OCI-LY3 (cell line): ENCODE results near the gene ARID5A.

Experiments
- H2AFZ ChIP-seq: fragments of 200-600, 300-600 bp; shearing (Covaris generic); 2 replicates; pipeline ENCODE4 v1.6.0; 2014; ENCODE audit warnings: antibody characterized with exemption, low read depth, low read length
- H3K27ac ChIP-seq: fragments of 200-600, 300-600 bp; sonication (generic); 2 replicates; pipeline ENCODE4 v1.5.1; 2014; ENCODE audit warnings: mild to moderate bottlenecking, low read length, moderate library complexity, mixed read lengths
- H3K27me3 ChIP-seq: fragments of 200-600, 300-600 bp; sonication (generic); 2 replicates; pipeline ENCODE4 v1.6.1; 2014; ENCODE audit warnings: low read depth, low read length, mixed read lengths
- H3K36me3 ChIP-seq: fragments of 200-600, 300-600 bp; sonication (generic); replicated peaks from 2 replicates; pipeline ENCODE3; 2014; ENCODE audit warnings: low read depth, low read length, mixed read lengths
- H3K4me1 ChIP-seq: fragments of 300-600, 200-600 bp; sonication (generic); 2 replicates; pipeline ENCODE4 v1.6.1; 2014; ENCODE audit warnings: low read length, mixed read lengths
- H3K4me2 ChIP-seq: fragments of 200-600, 300-600 bp; sonication (generic); 2 replicates; pipeline ENCODE4 v1.6.1; 2014; ENCODE audit warnings: low read length, mixed read lengths
- H3K4me3 ChIP-seq: fragments of 300-600, 200-600 bp; sonication (generic); 2 replicates; pipeline ENCODE4 v1.5.1; 2014; ENCODE audit warnings: antibody characterized with exemption, mild to moderate bottlenecking, low read length, moderate library complexity
- H3K79me2 ChIP-seq: fragments of 300-600, 200-600 bp; shearing (Covaris generic); 2 replicates; pipeline ENCODE4 v1.6.1; 2014; ENCODE audit warnings: mild to moderate bottlenecking, low read length, mixed read lengths
- H3K9ac ChIP-seq: fragments of 300-600, 200-600 bp; shearing (Covaris generic); 2 replicates; pipeline ENCODE4 v1.6.0; 2014; ENCODE audit warnings: mild to moderate bottlenecking, low read length, moderate library complexity
- H3K9me3 ChIP-seq: fragments of 200-600, 300-600 bp; shearing (Covaris generic); 2 replicates; pipeline ENCODE4 v1.6.1; 2014; ENCODE audit warnings: low read length, mixed read lengths; ENCODE audit not compliant: insufficient read depth
- H4K20me1 ChIP-seq: fragments of 200-600, 300-600 bp; sonication (generic); 2 replicates; pipeline ENCODE4 v1.6.1; 2016; ENCODE audit warnings: low read length, mixed read lengths; ENCODE audit not compliant: insufficient read depth
- EZH2phosphoT487 ChIP-seq: fragments of 200-600 bp; shearing (Covaris generic); IDR thresholded peaks from 2 replicates; pipeline ENCODE4 v1.6.1; 2018; ENCODE audit warnings: antibody characterized with exemption, mixed run types, low read depth
- TF ChIP-seq, protein P1 (sequence below): fragments of 200-600, 300-600 bp; sonication (generic); IDR thresholded peaks from 2 replicates; pipeline ENCODE4 v1.5.1; 2014; ENCODE audit warnings: antibody characterized with exemption, low read length, low read depth

The ARID5A gene

DNA sequence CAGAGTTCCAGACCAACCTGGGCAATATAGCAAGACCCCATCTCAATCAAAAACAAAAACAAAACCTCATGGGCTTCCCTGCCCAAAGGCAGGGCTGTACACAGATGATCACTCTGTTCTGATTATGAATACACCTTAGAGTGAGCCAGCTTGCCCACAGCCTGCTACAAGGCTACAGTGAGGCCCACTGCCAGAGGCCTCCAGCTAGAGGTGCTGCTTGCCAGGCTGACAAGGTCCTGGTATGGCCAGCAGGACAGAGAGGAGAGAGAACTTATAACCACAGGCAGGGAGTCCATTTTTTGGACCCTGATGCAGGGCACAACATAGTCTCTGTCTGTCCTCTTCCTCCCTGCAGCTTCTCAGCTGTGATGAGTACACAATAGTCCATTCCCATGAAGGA, 60.0 kb downstream of the ARID5A start:
- H3K4me2 ChIP-seq, result no peak overlapping the region
- H2AFZ ChIP-seq, result no peak overlapping the region
- no peaks in the 10 kb centered on the region for H3K27me3 ChIP-seq
- H3K27ac ChIP-seq, result no peak overlapping the region
- no peak for TF ChIP-seq EZH2phosphoT487
- TF ChIP-seq, protein P1, sequence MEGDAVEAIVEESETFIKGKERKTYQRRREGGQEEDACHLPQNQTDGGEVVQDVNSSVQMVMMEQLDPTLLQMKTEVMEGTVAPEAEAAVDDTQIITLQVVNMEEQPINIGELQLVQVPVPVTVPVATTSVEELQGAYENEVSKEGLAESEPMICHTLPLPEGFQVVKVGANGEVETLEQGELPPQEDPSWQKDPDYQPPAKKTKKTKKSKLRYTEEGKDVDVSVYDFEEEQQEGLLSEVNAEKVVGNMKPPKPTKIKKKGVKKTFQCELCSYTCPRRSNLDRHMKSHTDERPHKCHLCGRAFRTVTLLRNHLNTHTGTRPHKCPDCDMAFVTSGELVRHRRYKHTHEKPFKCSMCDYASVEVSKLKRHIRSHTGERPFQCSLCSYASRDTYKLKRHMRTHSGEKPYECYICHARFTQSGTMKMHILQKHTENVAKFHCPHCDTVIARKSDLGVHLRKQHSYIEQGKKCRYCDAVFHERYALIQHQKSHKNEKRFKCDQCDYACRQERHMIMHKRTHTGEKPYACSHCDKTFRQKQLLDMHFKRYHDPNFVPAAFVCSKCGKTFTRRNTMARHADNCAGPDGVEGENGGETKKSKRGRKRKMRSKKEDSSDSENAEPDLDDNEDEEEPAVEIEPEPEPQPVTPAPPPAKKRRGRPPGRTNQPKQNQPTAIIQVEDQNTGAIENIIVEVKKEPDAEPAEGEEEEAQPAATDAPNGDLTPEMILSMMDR, result no peak
- no peak overlapping the region for H3K9ac ChIP-seq
- H4K20me1 ChIP-seq, result no peaks in the 10 kb centered on the region
- peaks cover 55% of the 10 kb centered on the region for H3K36me3 ChIP-seq
- H3K4me3 ChIP-seq, result no peak overlapping the region
- H3K9me3 ChIP-seq, result no peaks in the 10 kb centered on the region
- no peaks in the 10 kb centered on the region for H3K4me1 ChIP-seq
- no peaks in the 10 kb centered on the region for H3K79me2 ChIP-seq

DNA sequence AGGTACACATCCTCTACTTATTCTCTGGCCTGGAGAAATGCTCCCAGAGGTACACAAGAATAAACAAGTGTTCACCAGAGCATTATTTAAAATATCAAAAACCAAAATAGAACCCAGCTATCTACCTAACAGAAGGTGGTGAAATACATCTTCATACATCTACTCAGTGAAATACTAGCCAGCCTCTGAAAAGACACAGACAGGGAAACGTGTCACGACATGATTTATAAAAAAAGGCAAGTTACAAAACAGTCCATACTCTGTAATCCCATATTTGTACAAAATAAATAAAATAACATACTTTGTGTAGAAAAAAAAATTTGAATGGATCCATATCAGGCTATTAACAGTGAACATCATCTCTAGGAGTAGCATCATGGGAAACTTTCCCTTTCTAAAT, 63.4 kb downstream of the ARID5A start:
- Histone ChIP-seq H3K27ac (no peak overlapping the region), H2AFZ (no peak overlapping the region), H3K27me3 (no peaks in the 10 kb centered on the region), H3K36me3 (peaks cover 60% of the 10 kb centered on the region), H3K4me2 (no peak overlapping the region), H3K4me1 (no peaks in the 10 kb centered on the region), H3K9me3 (no peaks in the 10 kb centered on the region), H3K9ac (no peak overlapping the region), H3K79me2 (no peaks in the 10 kb centered on the region), H3K4me3 (no peak overlapping the region), H4K20me1 (no peaks in the 10 kb centered on the region; the same call in 1 of the 2 replicates)
- TF ChIP-seq EZH2phosphoT487, result no peak
- TF ChIP-seq, protein P1, result no peak

DNA sequence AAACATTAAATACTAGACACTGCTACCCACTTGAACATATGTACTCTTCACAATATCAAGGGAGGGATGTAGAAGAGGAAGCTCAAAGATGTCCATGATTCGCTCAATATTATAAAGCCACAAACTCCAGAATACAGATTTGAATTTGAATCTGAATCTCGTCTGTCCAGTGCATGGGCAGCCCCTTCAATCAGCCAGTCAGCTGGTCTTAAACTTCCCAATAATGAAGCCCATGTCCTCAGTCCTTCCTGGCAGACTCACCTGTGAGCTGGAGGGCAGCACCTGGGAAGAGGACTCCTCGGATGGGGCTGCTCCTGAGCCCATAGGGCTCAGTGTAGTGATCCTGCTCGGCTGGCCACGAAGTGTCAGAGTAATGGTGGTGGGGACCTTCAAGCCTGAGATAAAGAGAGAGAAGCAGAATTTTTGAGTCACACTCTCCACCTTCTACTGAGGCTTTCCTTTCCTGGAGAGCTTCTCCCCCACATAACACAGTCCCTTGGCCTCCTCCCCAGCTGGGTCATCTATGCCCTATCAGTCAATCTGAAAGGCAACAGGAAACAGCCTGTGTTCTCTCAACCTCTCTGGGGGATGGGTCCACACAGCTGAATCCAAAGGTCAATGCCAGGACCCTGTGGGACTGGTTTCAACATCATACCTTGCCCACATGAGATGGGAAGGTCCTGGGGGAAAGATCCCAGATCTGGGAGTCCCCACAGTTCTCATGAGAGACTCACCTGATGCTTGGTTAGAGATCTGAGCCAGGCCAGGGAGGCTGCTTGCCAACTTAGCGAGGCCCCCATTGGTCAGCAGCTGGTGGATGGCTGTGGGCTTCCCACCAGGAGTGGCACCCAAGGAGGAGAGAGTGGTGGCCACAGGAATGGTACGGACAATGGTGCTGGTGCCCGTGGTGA, 65.1 kb downstream of the ARID5A start:
- Histone ChIP-seq H2AFZ (no peak overlapping the region), H3K4me2 (no peak overlapping the region), H3K9ac (no peak overlapping the region), H3K79me2 (no peaks in the 10 kb centered on the region), H4K20me1 (no peaks in the 10 kb centered on the region; the same call in 1 of the 2 replicates), H3K4me3 (no peak overlapping the region), H3K9me3 (no peaks in the 10 kb centered on the region), H3K4me1 (no peaks in the 10 kb centered on the region), H3K27me3 (no peaks in the 10 kb centered on the region), H3K36me3 (peaks cover 66% of the 10 kb centered on the region), H3K27ac (no peak overlapping the region)
- TF ChIP-seq, protein P1, result no peak
